GM12891 (cell line): ENCODE measurements around the gene ZNF236.

Experiments
- POLR2A ChIP-seq: IDR thresholded peaks from 2 replicates; pipeline ENCODE4 v1.6.1; 2011; ENCODE audit warnings: low read depth, low read length, control low read depth
- POLR2AphosphoS5 ChIP-seq: IDR thresholded peaks from 2 replicates; pipeline ENCODE4 v1.6.1; 2011; ENCODE audit warnings: low read depth, low read length, control low read depth
- TAF1 ChIP-seq: IDR thresholded peaks from 2 replicates; pipeline ENCODE4 v1.6.1; 2011; ENCODE audit warnings: low read depth, low read length, control low read depth

DNA sequence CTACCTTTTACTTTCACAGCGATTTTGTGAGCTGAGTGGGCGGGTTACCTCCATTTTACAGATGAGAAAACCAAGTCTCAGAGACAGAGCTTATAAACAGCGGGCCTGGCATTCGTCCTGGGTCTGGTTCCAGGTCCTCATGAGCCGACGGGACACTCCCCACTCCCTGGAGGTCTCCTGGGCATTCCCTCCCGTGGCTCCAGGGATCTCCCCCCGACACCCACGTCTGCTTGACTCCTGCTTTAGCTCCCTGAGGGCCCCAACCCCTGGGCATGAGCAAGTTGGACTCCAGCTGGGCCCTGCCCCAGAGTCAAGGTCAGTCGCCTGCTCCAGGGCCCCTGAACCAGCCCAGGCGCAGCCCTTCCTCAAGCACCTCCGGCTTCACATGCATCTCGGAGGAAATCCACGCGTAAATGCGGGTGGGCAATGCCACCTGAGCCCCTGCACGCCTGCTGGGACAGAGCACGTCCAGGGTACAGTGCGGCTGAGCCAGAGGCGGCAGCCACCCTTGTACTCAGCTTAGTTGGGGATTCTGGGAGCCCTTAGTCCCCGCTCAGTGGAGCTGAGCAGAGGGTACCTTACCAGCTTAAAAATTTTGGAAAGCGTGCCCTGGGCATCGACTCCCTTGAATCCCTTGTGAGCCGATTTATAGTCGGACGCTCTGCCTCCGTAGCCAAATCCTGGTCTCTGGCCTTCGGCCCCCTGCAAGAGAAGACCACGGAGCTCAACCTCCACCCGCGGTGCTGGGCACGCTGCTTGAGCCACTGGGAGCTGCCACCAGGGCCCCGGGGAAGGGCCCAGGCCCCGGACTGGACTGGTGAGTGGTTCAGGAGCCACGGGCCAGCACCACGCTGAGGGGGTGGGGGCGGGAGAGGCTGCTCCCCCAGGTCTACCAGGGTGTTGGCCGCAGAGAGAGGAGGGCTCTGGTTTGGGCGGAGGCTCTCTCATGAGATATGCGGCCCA, 162.1 kb downstream of the ZNF236 start:
- TF ChIP-seq POLR2A, result no peak
- TF ChIP-seq POLR2AphosphoS5, result no peak
- no peak for TF ChIP-seq TAF1
